Left cardiac atrium (tissue), 4 donors: ENCODE measurements around the gene FOXE1. TPM values are rescaled to one million over a fixed set of nuclear protein-coding genes. Genes with fewer than 3 reads are reported as not detected.

Experiments used
- ATAC-seq, 2 donors: fragments of 200-7000 bp; cut with Tn5 transposase; one replicate each; pipeline ENCODE4 v1.9.1; 2020; ENCODE audit warnings: mild to moderate bottlenecking in 2 of 2, moderate library complexity in 2 of 2
- DNase-seq: peaks from one replicate; pipeline ENCODE4 v3.0.0-alpha.2; 2020
- intact Hi-C, 2 donors: fragments of 100-400 bp; cut with DNase I; formaldehyde crosslinking; loops; one replicate each; pipeline versions ENCODE4 v1.14.1 to v1.15.1; 2022 to 2023
- total RNA-seq, 2 donors: library from RNA; stranded (reverse); fragmentation: NEBNext Ultra II Directional; extraction: Animal tissue kit (Norgen Biotek cat#: 25700); gene quantifications; one replicate each; pipeline ENCODE4 v1.2.1, GENCODE V29; 2021
- donor health status: DM: no; HTN: yes; CAD: no.
- donor health status: DM: no; HTN: yes; CAD: no; lungs with severe emphysema.
- donor health status: DM: yes; HTN: yes; CAD: no.
- donor health status: Dilated cardiomyopathy.

Gene FOXE1
- total RNA-seq, 2 donors from 2014 or later, result not detected

DNA sequence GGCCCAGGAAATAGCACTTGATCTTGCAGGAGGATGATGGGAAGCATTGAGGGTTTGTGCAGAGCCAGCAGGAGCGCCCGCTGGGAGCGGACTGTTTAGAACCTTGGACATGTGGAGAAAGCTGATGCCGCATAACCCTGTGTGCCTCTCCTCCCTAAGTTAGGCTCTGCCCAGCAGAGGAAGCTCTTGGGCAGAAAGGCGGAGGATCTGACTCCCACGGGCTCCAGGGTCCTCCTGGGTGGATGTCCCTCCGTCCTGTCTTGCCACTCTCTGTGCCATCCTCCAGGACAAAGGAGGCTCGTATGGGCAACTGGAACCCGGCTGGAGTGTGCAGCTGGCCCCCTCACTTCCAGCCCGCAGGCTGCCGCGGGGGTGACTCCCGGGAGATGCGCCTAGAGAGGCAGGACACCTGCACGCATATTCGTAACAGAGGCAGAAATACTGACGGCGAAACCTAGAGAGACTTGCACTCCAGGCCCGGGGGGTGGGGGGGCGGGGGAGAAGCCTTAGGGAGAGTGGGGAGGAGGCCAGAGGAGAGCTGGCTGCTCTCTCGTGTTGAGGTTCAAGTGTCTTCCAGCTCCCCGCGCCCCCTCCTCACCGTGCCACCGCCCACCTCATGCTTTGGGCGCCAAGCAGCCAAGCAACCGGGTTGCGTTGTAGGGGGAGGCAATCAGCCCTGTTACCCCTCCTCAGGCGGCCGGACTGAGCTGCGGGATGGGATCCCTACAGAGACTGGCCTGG lies 5.4 kb upstream of the FOXE1 start:
- intact Hi-C loops, result no loop called here
- DNase-seq (no peak), ATAC-seq (no peak)

DNA sequence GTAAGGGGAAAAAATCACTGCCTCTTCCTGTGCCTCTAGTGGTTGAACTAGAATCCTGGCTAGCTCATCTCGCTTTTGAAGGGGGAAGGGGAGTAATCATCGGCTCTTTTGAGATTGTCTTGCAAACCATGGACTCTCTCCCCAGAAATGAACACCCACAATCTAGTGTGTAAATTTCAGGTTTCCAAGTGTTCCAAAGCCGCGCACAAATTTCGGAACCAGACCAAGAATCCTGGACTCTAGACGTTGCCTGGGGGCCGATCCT lies 4.9 kb upstream of the FOXE1 start:
- intact Hi-C loops, result no loop called here
- no peak for ATAC-seq
- no peak for DNase-seq

DNA sequence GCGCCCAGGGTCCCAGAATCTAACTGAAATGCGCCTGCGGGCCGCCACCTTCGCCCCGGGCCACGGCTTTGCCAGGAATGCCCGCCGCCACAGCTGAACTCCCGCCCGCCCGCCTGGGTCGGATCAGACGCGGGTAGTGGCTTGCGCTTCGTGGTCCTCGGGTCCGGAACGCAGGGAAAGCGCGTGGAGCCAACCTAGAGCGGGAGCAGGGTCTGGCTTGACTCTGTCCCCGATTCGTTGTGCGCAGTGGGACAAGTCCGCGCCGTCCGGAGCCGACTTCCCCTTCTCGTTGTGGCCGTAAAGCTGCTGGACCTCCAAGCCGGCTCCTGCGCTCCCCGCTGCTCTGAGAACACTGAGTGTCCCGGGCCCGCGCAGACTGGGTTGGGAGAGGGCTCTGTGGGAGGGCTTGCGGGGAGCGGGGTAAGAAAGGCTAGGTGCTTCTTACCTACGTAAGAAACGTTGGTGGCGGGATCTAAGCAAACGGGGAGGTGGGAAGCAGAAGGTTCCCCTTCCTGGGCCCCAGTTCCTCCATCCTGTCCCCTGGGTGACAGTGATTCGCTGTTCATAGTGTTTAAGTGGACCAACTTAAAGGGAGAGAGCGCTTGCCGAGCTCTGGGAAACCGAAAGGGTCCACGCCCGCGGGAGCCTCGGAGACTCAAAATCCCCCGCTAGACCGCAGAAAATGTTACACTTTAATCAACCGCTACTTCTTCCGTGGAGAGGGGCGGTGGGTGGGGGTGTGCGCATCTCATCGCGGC lies 4.4 kb upstream of the FOXE1 start:
- ATAC-seq, result peak in 1 of 2 donors; percentile 52
- intact Hi-C loops, result no loop called here
- no peak for DNase-seq

DNA sequence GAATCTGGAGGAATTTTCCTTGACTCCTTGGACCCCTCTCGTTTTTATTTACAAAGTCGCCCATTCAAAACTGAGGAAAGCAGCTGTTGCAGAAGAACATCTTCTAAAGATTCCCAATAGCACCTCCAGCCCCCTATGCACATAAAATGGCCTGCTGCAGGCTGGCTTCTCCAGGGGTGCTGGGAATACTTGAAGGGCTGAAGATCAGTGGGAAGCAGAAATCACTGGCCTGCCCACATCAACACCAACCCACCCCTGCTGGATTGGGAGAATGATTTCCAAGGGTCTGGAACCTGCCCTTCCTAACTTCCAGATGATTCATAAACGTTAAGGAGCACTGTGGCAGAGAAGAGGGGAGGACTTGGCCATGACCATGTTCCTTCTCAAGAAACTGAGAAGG lies 3.0 kb upstream of the FOXE1 start:
- ATAC-seq (no peak), DNase-seq (no peak)
- intact Hi-C loops, result no loop called here

DNA sequence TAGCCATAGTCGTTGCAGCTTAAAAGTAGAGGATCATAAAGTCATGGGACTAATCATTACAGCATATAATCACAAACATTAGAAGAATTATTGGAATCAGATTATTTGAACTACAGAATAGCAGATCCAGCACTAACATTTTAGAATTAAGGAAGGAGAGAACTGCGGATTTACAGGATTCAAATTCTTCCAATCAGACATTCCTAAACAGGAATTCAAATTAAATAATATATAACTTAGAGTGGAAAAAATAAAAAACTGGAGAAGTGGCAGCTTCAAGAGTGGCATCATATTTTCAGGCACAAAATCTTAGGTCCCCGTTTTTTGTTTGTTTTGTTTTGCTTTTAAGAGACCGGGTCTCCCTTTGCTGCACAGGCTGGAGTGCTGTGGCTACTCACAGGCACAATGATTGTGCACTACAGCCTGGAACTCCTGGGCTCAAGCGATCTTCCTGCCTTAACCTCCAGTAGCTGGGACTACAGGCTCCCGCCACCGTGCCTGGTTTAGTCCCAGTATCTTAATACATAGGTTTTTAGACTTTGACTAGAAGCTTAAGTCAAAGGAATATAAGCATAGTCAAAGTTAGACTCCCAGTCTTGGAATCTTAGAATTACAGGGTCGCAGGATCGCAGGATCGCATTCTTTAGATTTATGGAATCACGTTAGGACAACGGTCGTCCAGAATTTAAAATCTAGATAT lies 2.1 kb upstream of the FOXE1 start:
- no peak for ATAC-seq
- no peak for DNase-seq
- intact Hi-C loops, result no loop called here

DNA sequence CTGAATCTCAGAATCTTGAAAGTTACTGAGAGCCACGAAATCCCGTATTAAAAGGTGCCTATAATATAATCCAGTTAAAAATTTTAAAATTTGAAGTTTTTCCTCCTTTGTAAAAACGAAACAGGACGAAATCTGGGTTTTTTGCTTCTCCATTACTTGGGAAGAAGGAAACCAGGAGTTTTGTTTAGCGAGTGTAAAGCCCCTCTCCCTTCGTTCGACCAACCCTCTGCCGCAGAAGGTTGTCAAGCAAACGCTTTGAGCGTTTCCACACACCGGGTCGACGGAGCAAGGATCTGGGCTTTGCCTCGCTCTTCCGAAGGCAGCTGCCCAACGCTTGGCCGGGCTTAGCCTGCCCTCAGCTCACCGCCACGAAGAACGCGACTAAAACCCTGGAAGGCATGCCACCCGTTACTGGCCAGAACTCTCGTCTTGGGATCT lies 1.6 kb upstream of the FOXE1 start:
- ATAC-seq (no peak), DNase-seq (no peak)
- intact Hi-C loops, result no loop called here

DNA sequence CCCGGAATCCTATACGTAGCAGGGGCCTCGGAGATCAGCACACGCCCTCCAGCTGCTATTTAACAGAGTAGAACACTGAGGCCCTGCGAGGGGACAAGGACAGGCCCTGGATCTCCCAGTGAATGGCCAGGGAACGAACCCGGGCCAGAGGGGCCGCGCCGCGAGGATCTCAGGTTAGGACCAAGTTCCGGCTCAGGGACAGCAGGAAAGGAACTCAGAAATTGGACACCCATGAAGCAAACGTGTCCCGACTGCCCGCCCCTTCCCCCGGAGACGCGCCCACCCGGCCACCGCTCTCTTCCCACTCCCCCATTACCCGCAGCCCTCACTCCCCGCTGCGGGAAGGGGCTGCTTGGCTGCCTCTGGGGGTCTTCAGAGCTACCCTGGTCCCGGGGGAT lies 1.0 kb upstream of the FOXE1 start:
- intact Hi-C loops, result no loop called here
- ATAC-seq (no peak), DNase-seq (no peak)

DNA sequence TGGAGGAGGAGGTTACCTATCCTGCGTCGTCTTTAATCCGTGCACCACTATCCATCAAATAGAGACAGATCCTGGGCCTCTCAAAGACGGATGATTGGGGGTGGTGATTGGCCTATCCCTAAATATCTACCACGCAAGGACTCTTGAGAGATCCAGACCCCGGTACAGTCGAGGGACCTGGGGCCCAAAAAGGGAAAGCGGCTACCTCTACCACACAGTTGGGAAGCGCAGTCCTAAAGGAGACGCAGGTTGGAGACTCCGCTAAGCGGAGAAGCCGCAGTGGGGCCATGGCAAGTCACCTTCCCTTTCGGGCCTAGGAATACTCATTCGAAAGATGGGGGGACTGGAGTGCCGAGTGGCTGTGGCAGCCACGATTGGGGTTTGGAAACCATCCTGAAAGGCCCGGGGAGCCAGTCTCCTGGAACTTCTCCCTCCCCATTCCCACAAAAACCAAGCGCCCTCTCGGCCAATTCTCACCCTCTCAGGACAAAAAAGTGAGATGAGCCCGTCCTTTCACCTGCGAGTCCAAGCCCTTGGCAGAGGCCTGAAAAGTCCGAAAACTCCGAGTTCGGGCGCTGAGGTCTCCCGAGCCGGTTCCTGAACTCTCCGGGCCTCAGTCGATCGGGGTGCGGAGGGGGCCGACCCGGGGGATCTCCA lies 499 bp upstream of the FOXE1 start:
- ATAC-seq (no peak), DNase-seq (no peak)

DNA sequence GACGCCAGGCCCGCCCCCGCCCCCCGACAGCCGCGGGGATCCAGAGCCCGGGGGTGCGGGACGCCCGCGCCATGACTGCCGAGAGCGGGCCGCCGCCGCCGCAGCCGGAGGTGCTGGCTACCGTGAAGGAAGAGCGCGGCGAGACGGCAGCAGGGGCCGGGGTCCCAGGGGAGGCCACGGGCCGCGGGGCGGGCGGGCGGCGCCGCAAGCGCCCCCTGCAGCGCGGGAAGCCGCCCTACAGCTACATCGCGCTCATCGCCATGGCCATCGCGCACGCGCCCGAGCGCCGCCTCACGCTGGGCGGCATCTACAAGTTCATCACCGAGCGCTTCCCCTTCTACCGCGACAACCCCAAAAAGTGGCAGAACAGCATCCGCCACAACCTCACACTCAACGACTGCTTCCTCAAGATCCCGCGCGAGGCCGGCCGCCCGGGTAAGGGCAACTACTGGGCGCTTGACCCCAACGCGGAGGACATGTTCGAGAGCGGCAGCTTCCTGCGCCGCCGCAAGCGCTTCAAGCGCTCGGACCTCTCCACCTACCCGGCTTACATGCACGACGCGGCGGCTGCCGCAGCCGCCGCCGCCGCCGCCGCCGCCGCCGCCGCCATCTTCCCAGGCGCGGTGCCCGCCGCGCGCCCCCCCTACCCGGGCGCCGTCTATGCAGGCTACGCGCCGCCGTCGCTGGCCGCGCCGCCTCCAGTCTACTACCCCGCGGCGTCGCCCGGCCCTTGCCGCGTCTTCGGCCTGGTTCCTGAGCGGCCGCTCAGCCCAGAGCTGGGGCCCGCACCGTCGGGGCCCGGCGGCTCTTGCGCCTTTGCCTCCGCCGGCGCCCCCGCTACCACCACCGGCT lies 1.0 kb downstream of the FOXE1 start:
- peak; percentile 36 for DNase-seq
- ATAC-seq, result peak; percentile 23 to 50

More for the DNA sequence above, 499 bp upstream of the FOXE1 start:
- intact Hi-C loops, result no loop called here

DNA sequence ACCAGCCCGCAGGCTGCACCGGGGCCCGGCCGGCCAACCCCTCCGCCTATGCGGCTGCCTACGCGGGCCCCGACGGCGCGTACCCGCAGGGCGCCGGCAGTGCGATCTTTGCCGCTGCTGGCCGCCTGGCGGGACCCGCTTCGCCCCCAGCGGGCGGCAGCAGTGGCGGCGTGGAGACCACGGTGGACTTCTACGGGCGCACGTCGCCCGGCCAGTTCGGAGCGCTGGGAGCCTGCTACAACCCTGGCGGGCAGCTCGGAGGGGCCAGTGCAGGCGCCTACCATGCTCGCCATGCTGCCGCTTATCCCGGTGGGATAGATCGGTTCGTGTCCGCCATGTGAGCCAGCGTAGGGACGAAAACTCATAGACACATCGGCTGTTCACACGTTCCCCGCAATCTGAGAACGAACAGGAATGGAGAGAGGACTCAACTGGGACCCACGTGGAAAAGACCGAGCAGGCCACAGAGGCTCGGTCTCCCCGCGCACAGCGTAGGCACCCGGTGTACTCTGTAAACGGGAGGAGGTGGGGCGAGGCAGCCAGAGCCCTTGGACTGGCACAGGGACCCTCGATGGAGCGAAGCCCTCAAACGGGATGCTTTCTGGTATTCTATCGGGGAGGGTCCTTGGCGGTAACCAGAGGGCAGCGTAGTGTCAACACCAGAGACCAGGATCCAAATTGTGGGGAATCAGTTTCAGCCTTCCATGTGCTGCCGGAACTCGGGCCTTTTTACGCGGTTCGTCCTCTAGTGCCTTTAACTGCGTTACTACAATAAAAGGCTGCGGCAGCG lies 1.9 kb downstream of the FOXE1 start:
- no peak for DNase-seq
- no peak for ATAC-seq
- intact Hi-C loops, result no loop called here

More for the DNA sequence above, 1.0 kb downstream of the FOXE1 start:
- intact Hi-C loops, result no loop called here

DNA sequence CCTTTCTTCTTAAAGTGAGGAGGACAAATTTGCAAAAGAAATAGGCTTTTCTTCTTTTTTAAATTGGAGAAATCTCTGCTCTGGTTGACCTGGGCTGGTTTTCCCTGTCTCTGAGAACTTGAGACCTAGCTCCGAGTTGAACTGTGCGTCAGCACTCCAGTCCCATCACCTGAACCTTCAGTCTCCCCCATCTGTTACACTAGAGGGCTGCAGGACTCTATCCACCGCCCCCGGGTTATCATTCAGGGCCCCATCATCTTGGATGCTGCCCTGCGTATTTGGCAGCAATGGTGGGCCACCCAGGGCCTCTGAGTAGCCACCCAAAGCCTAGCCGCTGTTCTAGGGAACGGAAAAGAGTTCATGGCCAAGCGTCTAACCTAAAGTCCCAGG lies 2.5 kb downstream of the FOXE1 start:
- ATAC-seq, result no peak
- intact Hi-C loops, result no loop called here
- DNase-seq, result no peak

DNA sequence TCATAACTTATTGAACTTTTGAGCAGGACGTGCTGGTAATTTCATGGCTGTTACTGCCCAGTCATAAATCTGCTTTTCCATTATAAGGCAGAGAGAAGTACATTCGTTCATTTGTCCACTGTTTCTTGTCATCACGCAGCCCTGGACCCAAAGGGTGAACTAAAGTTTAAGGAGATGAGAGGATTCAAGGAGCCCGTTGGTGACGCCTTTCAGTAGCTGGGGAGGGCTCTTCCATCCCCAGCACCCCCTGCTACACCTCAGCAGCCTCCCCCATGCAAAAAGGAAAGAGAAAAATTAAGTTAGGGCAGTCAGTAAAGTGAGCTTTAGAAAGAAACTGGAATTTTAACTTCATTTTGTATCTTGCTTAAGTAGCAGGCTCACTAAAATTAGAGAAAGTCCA lies 2.9 kb downstream of the FOXE1 start:
- no peak for ATAC-seq
- intact Hi-C loops, result no loop called here
- no peak for DNase-seq

DNA sequence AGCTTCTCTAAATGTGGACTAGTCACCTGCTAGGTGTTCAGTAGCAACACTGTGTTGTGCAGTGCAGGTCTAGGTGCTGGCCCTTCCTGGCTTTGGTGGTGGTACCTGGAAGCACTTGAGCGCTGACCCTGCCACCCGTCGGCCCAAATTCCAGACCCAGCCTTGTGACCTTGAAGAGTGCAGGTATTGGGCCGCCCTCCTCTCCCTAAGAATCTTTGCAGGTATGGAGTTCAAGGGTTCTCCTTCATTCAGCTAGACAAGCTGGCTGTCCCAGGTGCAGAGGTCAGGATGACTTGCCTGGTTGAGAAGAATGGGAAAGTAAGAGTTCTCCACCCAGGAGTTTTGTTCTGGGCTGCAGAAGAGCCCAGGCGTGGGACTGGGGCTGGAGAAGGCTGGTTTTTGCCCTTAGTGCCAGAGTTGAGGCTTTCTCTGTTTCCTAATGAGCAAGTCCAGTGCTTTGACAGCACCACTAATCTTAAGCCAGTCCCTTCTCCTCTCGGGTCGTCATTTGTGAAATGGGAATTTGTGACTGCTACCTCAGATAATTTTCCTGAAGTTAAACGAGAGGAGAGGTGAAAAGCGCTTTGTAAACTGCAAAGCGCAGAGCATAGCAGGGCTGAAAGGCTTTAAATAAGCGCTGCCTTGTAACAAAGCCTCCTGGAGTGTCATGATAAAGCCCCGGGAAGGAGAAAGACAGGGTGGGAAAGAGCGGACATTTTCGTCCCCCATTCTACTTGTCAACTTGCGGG lies 4.0 kb downstream of the FOXE1 start:
- DNase-seq (no peak), ATAC-seq (no peak)
- intact Hi-C loops, result no loop called here

DNA sequence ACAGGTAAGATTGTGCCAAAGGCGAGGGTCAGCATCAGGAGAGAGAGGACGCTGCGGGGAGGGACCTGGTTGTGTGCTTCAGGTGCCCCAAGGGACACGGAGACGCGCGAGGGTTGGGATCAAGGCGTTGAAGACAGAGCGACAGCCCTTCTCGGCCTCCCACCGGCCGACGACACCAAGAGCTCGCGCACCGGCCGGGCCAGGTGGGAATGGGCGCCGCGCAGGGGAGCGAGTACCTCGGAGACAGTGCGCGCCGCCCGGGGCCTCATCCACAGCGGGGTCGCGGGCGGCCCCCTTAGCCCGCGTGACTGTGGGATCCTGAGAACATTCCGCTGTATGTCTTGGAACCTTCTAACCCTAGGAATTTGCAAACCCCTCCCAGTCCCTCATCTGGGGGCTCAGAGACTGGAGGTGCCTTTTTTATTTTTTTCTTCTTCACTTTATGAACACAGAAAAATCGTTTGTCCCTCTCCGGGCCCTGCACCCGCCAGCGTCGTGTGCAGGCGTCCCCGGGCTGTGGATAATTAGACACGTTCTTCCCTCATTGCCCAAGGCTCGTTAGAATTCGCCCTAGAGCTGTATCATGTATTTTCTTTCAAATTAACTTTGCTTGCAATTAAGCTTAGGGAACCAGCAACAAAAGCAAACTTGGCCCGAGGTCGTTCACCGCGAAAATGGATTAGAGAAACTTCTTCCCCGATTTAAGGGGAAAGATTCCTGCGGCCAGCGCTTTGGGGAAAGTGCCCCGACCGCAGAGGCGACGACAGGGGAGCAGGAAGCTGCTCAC lies 4.8 kb downstream of the FOXE1 start:
- DNase-seq (no peak), ATAC-seq (no peak)
- intact Hi-C loops, result no loop called here

DNA sequence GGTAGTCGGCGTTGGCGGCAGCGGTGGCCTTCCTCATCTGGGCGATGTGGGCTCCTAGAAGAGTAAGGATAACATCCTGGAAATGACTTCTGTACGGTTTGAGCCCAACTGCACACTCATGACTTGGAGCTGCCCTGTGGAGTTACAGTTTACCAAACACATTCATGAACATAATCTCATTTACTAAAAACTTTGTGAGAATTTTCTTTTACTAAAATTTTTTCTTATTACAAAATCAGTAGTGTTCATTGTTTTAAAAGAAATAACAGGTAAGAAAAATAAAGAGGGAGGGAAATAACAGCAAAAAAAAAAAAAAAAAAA lies 5.3 kb downstream of the FOXE1 start:
- DNase-seq, result no peak
- intact Hi-C loops, result no loop called here
- no peak for ATAC-seq

DNA sequence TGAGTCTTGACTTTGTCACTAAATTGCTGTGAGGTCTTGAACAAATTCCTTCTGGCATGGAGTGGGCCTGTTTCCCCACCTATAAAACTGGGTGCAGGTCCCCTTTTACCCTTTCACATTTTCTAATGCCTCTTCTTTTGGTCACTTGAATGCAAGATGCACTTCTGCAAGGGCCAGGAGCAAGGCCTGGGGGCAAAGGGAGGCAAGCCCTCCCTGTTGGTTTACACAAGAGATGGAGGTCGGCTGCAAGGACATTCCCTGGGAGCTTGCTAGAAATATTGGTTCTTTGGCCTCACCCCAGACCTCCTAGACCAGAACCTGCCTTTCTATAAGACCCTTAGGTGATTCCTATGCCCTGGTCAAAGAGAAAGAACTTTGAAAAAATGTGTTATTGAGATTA lies 5.8 kb downstream of the FOXE1 start:
- intact Hi-C loops, result no loop called here
- DNase-seq (no peak), ATAC-seq (no peak)

DNA sequence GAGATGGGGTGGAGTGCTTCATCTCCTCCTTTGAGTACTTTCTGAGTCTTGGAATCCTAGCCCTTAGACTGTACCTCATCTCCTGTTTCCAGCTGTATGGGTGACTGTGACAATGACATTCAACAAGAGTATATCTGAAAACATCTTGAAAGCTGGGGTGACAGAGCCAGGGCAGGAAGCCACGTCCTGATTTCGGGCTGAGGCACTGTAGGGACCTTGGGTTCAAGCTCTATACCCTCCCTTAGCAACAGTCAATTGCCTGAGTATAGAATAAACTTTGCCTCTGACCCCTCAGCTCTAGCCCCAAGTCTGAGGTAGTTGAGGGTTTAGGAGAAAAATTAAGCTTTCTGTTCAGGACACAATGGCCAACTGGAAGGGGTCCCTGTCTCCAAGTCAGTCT lies 6.3 kb downstream of the FOXE1 start:
- DNase-seq (no peak), ATAC-seq (no peak)
- intact Hi-C loops, result no loop called here
